Mesendoderm (in vitro differentiated cells): ENCODE results near the gene RASGEF1B.

Experiments
- DNase-seq: peaks from one replicate; pipeline ENCODE4 v3.0.0; 2013
- H2AK5ac ChIP-seq: 2 replicates; pipeline ENCODE4 v1.6.1; 2013; ENCODE audit warnings: low read length, inconsistent platforms
- H2BK120ac ChIP-seq: 2 replicates; pipeline ENCODE4 v1.6.1; 2013; ENCODE audit warnings: low read depth, mild to moderate bottlenecking, low read length, moderate library complexity, mixed read lengths
- H2BK15ac ChIP-seq: replicated peaks from 2 replicates; pipeline ENCODE4 v1.6.1; 2013; ENCODE audit warnings: low read depth, mild to moderate bottlenecking, moderate library complexity
- H2BK5ac ChIP-seq: 2 replicates; pipeline ENCODE4 v1.6.1; 2013; ENCODE audit warnings: low read length, inconsistent platforms
- H3K18ac ChIP-seq: 2 replicates; pipeline ENCODE4 v1.6.1; 2013; ENCODE audit warnings: mild to moderate bottlenecking, low read length, mixed read lengths
- H3K23ac ChIP-seq: one replicate; pipeline ENCODE4 v1.6.1; 2013; ENCODE audit warnings: low read length
- H3K27ac ChIP-seq: 2 replicates; pipeline ENCODE4 v1.5.1; 2013; ENCODE audit warnings: low read depth, mild to moderate bottlenecking, inconsistent platforms, low read length, moderate library complexity
- H3K27me3 ChIP-seq: 2 replicates; pipeline ENCODE4 v1.6.1; 2013; ENCODE audit warnings: low read length, control low read depth, mild to moderate bottlenecking, inconsistent platforms; ENCODE audit not compliant: insufficient read depth, poor library complexity
- H3K36me3 ChIP-seq: 2 replicates; pipeline ENCODE4 v1.6.1; 2013; ENCODE audit warnings: low read length, inconsistent platforms; ENCODE audit not compliant: control insufficient read depth, insufficient read depth
- H3K4ac ChIP-seq: one replicate; pipeline ENCODE4 v1.6.1; 2013; ENCODE audit warnings: low read depth, mild to moderate bottlenecking, low read length, moderate library complexity
- H3K4me1 ChIP-seq: 2 replicates; pipeline ENCODE4 v1.6.1; 2013; ENCODE audit warnings: low read depth, low read length, inconsistent platforms; ENCODE audit not compliant: control insufficient read depth
- H3K4me2 ChIP-seq: 2 replicates; pipeline ENCODE4 v1.6.1; 2013; ENCODE audit warnings: low read length
- H3K4me3 ChIP-seq: 2 replicates; pipeline ENCODE4 v1.5.1; 2013; ENCODE audit warnings: mild to moderate bottlenecking, low read length
- H3K56ac ChIP-seq: one replicate; pipeline ENCODE4 v1.6.1; 2013; ENCODE audit warnings: low read length
- H3K79me1 ChIP-seq: 2 replicates; pipeline ENCODE4 v1.6.1; 2013; ENCODE audit warnings: low read length, inconsistent platforms
- H3K79me2 ChIP-seq: 2 replicates; pipeline ENCODE4 v1.6.1; 2013; ENCODE audit warnings: mild to moderate bottlenecking, low read length; ENCODE audit not compliant: control insufficient read depth, insufficient read depth
- H3K9ac ChIP-seq: 2 replicates; pipeline ENCODE4 v1.6.1; 2013; ENCODE audit warnings: low read length, inconsistent platforms
- H4K5ac ChIP-seq: one replicate; pipeline ENCODE4 v1.6.1; 2013; ENCODE audit warnings: low read length
- H4K8ac ChIP-seq: one replicate; pipeline ENCODE4 v1.6.1; 2013; ENCODE audit warnings: low read depth, mild to moderate bottlenecking, control low read depth, low read length, moderate library complexity
- WGBS: extraction: QIAGEN DNeasy Blood & Tissue Kit; methylation state at CpG from one replicate; pipeline ENCODE4 v1.1.7; 2013; ENCODE audit warnings: low lambda C conversion rate, missing lambda C conversion rate; ENCODE audit not compliant: insufficient coverage; ENCODE audit errors: extremely low coverage; 5-methylcytosine and 5-hydroxymethylcytosine counted together

Gene RASGEF1B

DNA sequence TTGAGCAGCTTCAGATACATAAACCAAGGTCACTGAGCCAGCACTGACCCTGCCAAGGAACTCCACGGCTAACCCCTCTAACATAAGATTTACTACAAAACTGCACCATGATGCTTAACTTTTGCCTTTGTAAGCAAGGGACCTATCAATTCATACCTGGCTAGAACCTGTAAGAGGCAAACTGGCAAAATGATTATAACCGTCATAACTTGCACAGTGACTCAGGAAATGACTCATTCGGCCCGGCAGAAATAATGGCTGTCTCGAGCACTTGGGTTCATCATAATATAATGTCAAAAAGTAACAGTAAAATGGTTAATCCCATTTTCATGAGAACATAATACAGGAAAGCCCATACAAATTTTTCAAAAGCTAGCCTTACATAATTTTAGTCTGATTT, 17.2 kb downstream of the RASGEF1B start:
- Histone ChIP-seq H2BK15ac (no peak overlapping the region), H3K27me3 (no peaks in the 10 kb centered on the region), H3K18ac (no peak overlapping the region), H2BK120ac (no peak overlapping the region), H4K5ac (no peak overlapping the region), H3K79me1 (peaks cover 2% of the 10 kb centered on the region), H4K8ac (no peak overlapping the region), H2AK5ac (no peak overlapping the region), H2BK5ac (no peak overlapping the region), H3K4me1 (no peaks in the 10 kb centered on the region), H3K4ac (peak overlapping the region; percentile 36), H3K79me2 (no peaks in the 10 kb centered on the region), H3K9ac (no peak overlapping the region), H3K36me3 (no peaks in the 10 kb centered on the region), H3K56ac (no peak overlapping the region), H3K27ac (no peak overlapping the region), H3K4me2 (no peak overlapping the region), H3K23ac (no peak overlapping the region), H3K4me3 (no peak overlapping the region)
- whole genome bisulfite sequencing = no CpG with 5 or more reads among the region's 5 CpGs
- DNase-seq = no peak

DNA sequence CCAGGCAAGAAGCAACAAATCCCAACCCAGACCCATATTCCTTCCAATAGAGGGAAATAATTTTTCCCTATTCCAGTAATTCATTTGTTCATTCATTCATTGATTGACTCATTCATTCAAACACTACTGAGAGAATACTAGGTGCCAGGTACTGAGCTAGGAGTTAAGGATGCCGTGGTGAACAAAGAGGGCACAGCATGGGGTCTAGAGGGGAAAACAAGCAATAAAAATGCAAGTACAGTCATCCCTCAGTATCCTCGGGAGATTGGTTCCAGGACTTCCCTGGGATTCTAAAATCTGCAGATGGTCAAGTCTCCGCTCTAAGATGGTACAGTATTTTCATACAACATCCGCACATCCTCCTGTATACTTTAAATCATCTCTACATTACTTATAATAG, 18.7 kb downstream of the RASGEF1B start:
- H3K56ac ChIP-seq = no peak overlapping the region
- H3K4me2 ChIP-seq = no peak overlapping the region

DNA sequence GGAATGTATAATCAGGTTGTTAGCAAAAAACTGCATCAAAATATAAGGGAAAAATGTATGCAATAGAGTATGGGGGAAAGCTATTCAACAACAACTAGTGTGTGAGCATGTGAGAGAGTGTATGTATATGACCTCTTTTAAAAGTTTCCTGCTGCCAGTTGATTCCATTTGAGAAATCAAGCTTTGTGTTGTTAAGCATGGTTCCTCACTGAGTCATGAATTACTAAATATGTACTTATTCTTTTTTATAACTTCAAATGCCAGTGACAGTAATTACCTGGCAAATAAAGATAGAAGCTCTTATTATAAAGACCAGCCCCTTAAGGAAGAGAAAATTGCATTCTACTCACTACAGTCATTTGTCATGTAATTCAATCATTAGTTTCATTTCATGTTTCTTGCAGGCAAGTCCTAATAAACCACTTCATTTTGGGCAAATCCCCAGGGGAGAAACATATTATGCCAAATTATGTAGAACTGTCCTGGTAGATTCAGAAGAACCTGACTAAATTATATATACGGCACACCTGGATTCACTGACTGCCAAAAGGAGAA, 19.2 kb downstream of the RASGEF1B start:
- H3K79me1 ChIP-seq = peaks cover 2% of the 10 kb centered on the region
- no peak overlapping the region for H3K27ac ChIP-seq
- H3K4me1 ChIP-seq = no peaks in the 10 kb centered on the region
- H3K18ac ChIP-seq = no peak overlapping the region
- H4K5ac ChIP-seq = no peak overlapping the region
- peaks cover 3% of the 10 kb centered on the region for H3K36me3 ChIP-seq
- H3K9ac ChIP-seq = no peak overlapping the region
- H3K4me2 ChIP-seq = no peak overlapping the region
- H3K4me3 ChIP-seq = no peak overlapping the region
- no peak overlapping the region for H2AK5ac ChIP-seq
- no peak overlapping the region for H4K8ac ChIP-seq
- no peak overlapping the region for H2BK15ac ChIP-seq
- no peak overlapping the region for H3K56ac ChIP-seq
- DNase-seq = no peak
- H3K27me3 ChIP-seq = no peaks in the 10 kb centered on the region
- H3K23ac ChIP-seq = no peak overlapping the region
- no peak overlapping the region for H2BK120ac ChIP-seq
- no peak overlapping the region for H2BK5ac ChIP-seq
- no peaks in the 10 kb centered on the region for H3K79me2 ChIP-seq
- WGBS = no CpG with 5 or more reads among the region's 1 CpG
- H3K4ac ChIP-seq = no peak overlapping the region

More for the DNA sequence above, 18.7 kb downstream of the RASGEF1B start:
- no peak overlapping the region for H2AK5ac ChIP-seq
- no peaks in the 10 kb centered on the region for H3K79me2 ChIP-seq
- no peak overlapping the region for H2BK15ac ChIP-seq
- no peak overlapping the region for H3K27ac ChIP-seq
- H3K9ac ChIP-seq = no peak overlapping the region
- H2BK5ac ChIP-seq = no peak overlapping the region
- no peak overlapping the region for H2BK120ac ChIP-seq
- H4K8ac ChIP-seq = no peak overlapping the region
- H3K27me3 ChIP-seq = no peaks in the 10 kb centered on the region
- H3K4me1 ChIP-seq = no peaks in the 10 kb centered on the region
- WGBS = no CpG with 5 or more reads among the region's 4 CpGs
- H3K18ac ChIP-seq = no peak overlapping the region
- peak; percentile 44 for DNase-seq
- peaks cover under 1% of the 10 kb centered on the region for H3K36me3 ChIP-seq
- no peak overlapping the region for H3K4me3 ChIP-seq
- no peak overlapping the region for H3K23ac ChIP-seq
- peaks cover 2% of the 10 kb centered on the region for H3K79me1 ChIP-seq
- H3K4ac ChIP-seq = no peak overlapping the region
- H4K5ac ChIP-seq = no peak overlapping the region

DNA sequence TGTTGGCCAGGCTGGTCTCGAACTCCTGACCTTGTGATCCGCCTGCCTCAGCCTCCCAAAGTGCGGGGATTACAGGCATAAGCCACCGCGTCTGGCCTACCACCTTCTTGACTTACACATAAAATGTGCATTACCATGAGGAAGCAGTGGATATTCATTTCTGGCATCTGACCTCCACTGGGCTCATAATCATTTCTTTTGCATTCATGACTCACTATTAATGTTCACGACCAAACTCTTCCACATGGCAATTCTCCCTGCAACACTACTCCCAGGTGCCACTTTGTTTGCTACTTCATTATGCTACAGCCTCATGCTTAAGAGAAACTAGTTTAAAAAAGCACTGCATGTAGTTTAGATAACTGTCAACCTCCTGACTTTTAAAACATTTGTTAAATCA, 22.7 kb downstream of the RASGEF1B start:
- peaks cover 3% of the 10 kb centered on the region for H3K36me3 ChIP-seq
- H3K9ac ChIP-seq = no peak overlapping the region
- no peak overlapping the region for H2BK15ac ChIP-seq
- H3K4me3 ChIP-seq = no peak overlapping the region
- no CpG with 5 or more reads among the region's 6 CpGs for WGBS
- H3K56ac ChIP-seq = no peak overlapping the region
- H3K18ac ChIP-seq = no peak overlapping the region
- no peak overlapping the region for H3K4ac ChIP-seq
- H3K27me3 ChIP-seq = no peaks in the 10 kb centered on the region
- no peaks in the 10 kb centered on the region for H3K4me1 ChIP-seq
- no peak overlapping the region for H4K5ac ChIP-seq
- no peak overlapping the region for H4K8ac ChIP-seq
- peaks cover 2% of the 10 kb centered on the region for H3K79me1 ChIP-seq
- no peak overlapping the region for H3K4me2 ChIP-seq
- no peak overlapping the region for H2BK120ac ChIP-seq
- no peaks in the 10 kb centered on the region for H3K79me2 ChIP-seq
- no peak overlapping the region for H3K23ac ChIP-seq
- DNase-seq = no peak
- H3K27ac ChIP-seq = no peak overlapping the region
- no peak overlapping the region for H2AK5ac ChIP-seq
- no peak overlapping the region for H2BK5ac ChIP-seq

DNA sequence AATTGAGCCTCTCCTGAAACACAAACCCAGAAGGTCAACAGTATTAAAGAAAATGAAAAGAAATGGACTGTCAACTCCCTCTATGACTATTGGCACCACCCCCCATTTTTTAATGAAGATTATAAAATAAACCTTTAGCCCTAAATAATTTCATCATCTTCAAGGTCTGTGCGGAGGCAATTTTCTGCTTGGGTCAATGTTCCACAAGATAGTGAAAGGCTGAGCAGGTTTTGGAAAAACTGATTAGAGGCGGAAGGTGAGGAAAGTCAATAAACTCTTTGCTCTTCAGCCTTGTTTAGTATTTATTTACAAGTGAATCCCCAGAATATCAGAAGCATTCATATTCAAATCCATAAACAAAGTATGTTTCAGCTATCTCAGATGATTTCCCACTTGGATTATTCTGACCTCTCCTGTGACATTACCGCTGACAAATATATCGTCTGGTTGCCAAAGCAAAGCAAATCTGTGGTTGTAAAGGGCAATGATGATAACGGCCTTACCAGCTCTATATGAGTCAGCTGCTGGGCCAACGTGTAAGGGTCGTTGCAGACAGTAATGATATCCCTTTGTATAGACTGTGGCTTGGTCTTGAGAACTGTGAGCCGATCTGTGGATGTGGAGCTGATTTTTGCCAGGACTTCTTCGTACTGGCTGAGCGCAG, 24.0 kb downstream of the RASGEF1B start:
- H4K8ac ChIP-seq = no peak overlapping the region
- DNase-seq = no peak
- H3K36me3 ChIP-seq = peaks cover 3% of the 10 kb centered on the region
- H3K79me1 ChIP-seq = no peaks in the 10 kb centered on the region
- H3K23ac ChIP-seq = no peak overlapping the region
- no peak overlapping the region for H2BK5ac ChIP-seq
- H3K4me1 ChIP-seq = no peaks in the 10 kb centered on the region
- H3K79me2 ChIP-seq = no peaks in the 10 kb centered on the region
- no peak overlapping the region for H2AK5ac ChIP-seq
- no peak overlapping the region for H3K18ac ChIP-seq
- H3K4ac ChIP-seq = no peak overlapping the region
- no peak overlapping the region for H3K4me2 ChIP-seq
- no peak overlapping the region for H3K9ac ChIP-seq
- no peak overlapping the region for H3K27ac ChIP-seq
- no peak overlapping the region for H3K56ac ChIP-seq
- H2BK15ac ChIP-seq = no peak overlapping the region
- H3K27me3 ChIP-seq = no peaks in the 10 kb centered on the region
- H4K5ac ChIP-seq = no peak overlapping the region
- no CpG with 5 or more reads among the region's 10 CpGs for WGBS
- no peak overlapping the region for H3K4me3 ChIP-seq
- H2BK120ac ChIP-seq = no peak overlapping the region

DNA sequence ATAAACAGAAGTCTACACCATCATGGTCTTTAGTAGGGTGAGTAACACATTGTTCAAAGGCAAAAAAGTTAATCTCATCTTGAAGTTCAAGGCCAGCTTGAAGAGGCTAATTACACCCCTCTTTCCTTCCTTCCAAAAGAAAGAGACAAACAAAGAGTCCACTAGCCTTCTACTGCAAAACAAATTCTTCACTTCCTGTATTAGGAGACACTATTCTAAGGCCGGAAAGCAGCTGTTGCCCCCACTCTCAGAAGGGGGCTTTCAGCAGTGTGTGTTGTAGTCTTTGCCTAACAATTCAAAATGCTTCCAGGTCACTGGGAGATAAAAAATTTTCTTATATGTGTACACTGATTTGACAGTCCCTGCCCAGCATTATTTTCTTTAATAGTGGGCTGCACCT, 25.1 kb downstream of the RASGEF1B start:
- H3K18ac ChIP-seq = no peak overlapping the region
- H3K4me1 ChIP-seq = no peaks in the 10 kb centered on the region
- no peak overlapping the region for H3K9ac ChIP-seq
- H2BK5ac ChIP-seq = no peak overlapping the region
- peaks cover 3% of the 10 kb centered on the region for H3K36me3 ChIP-seq
- H3K4ac ChIP-seq = no peak overlapping the region
- H2BK15ac ChIP-seq = no peak overlapping the region
- H3K23ac ChIP-seq = no peak overlapping the region
- no peak overlapping the region for H3K27ac ChIP-seq
- H3K79me2 ChIP-seq = no peaks in the 10 kb centered on the region
- no peak overlapping the region for H3K56ac ChIP-seq
- no peaks in the 10 kb centered on the region for H3K79me1 ChIP-seq
- H4K8ac ChIP-seq = no peak overlapping the region
- H3K4me2 ChIP-seq = no peak overlapping the region
- no peak overlapping the region for H3K4me3 ChIP-seq
- H3K27me3 ChIP-seq = no peaks in the 10 kb centered on the region
- no peak overlapping the region for H4K5ac ChIP-seq
- no peak overlapping the region for H2BK120ac ChIP-seq
- no CpG with 5 or more reads among the region's 1 CpG for WGBS
- no peak overlapping the region for H2AK5ac ChIP-seq
- DNase-seq = no peak
